Prostate gland (tissue), 2 donors: ENCODE data around the gene MAGEA9.

Experiments used
- POLR2A ChIP-seq: fragments of 450-650 bp; IDR thresholded peaks from one replicate; pipeline ENCODE4 v1.6.1; 2016; ENCODE audit warnings: antibody characterized with exemption, mild to moderate bottlenecking
- POLR2AphosphoS5 ChIP-seq: sonication (generic); formaldehyde crosslinking; IDR thresholded peaks from one replicate; pipeline ENCODE4 v1.6.1; 2017; ENCODE audit warnings: antibody characterized with exemption
- TF ChIP-seq, protein P1 (sequence below), 4 experiments: fragments of 200-600 bp in 2 of 4; fragments of 450-650 bp in 2 of 4; sonication (generic) in 2 of 4; IDR thresholded peaks; 1 replicate in 3 of 4; 2 replicates in 1 of 4; pipeline ENCODE4 v1.5.1; 2016 to 2019; ENCODE audit warnings: antibody characterized with exemption in 4 of 4, mild to moderate bottlenecking in 2 of 4, moderate library complexity in 2 of 4

DNA sequence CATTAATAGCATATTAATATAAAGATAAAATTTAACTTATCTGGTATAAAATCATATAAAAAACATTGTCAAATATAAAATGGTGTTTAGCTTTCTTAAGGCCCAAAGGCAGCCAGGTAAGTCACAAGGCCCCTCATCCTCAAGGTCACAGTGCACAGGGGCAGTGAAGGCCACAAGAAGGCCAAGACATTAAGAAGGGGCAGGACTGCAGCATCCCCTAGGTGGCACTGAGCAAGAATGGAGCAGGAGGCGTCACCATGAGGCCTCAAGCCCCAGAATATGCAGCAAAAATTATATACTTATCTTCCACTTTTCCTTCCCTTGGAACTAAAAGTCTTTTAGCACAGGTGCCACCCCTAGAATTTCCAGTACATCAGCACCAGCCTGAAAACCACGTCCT lies 49.7 kb downstream of the MAGEA9 start:
- TF ChIP-seq POLR2A (no peak), POLR2AphosphoS5 (no peak)
- TF ChIP-seq, protein P1, sequence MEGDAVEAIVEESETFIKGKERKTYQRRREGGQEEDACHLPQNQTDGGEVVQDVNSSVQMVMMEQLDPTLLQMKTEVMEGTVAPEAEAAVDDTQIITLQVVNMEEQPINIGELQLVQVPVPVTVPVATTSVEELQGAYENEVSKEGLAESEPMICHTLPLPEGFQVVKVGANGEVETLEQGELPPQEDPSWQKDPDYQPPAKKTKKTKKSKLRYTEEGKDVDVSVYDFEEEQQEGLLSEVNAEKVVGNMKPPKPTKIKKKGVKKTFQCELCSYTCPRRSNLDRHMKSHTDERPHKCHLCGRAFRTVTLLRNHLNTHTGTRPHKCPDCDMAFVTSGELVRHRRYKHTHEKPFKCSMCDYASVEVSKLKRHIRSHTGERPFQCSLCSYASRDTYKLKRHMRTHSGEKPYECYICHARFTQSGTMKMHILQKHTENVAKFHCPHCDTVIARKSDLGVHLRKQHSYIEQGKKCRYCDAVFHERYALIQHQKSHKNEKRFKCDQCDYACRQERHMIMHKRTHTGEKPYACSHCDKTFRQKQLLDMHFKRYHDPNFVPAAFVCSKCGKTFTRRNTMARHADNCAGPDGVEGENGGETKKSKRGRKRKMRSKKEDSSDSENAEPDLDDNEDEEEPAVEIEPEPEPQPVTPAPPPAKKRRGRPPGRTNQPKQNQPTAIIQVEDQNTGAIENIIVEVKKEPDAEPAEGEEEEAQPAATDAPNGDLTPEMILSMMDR (IDR thresholded peaks at IDR 0.05), result no peak
